HepG2 (cell line): ENCODE data around the gene NAA38. TPM values are rescaled to one million over a fixed set of nuclear protein-coding genes. Genes with fewer than 3 reads are reported as not detected.

ENCODE experiments used
- NFIC ChIP-seq: IDR thresholded peaks from 2 replicates; pipeline ENCODE4 v1.6.1; 2012; ENCODE audit warnings: mild to moderate bottlenecking, low read length, inconsistent platforms
- RXRA ChIP-seq: sonication (generic); formaldehyde crosslinking; IDR thresholded peaks from 2 replicates; pipeline ENCODE4 v1.5.1; 2020; ENCODE audit warnings: missing genetic modification reagents
- TOE1 ChIP-seq: sonication (generic); formaldehyde crosslinking; IDR thresholded peaks from 2 replicates; pipeline ENCODE4 v1.4.0; 2020; ENCODE audit warnings: mild to moderate bottlenecking, missing genetic modification reagents
- ZBTB1 ChIP-seq: sonication (generic); formaldehyde crosslinking; IDR thresholded peaks from 2 replicates; pipeline ENCODE4 v1.4.0; 2020; ENCODE audit warnings: missing genetic modification reagents, borderline replicate concordance
- ZNF333 ChIP-seq: sonication (generic); formaldehyde crosslinking; IDR thresholded peaks from 2 replicates; pipeline ENCODE4 v1.4.0; 2020; ENCODE audit warnings: mild to moderate bottlenecking, missing genetic modification reagents, borderline replicate concordance
- polyA plus RNA-seq, 8 experiments: library from polyadenylated mRNA; depleted of rRNA in 3 of 8; stranded (reverse) in 7 of 8; unstranded in 1 of 8; fragments of >200 nt; fragmentation: Illumina TruSeq in 4 of 8; extraction: Trizol in 4 of 8; gene quantifications; 2 replicates each; pipeline versions ENCODE4 v1.2.1 to v1.2.3, GENCODE V29; 2011 to 2016; ENCODE audit warnings: low read depth in 4 of 8, missing spikeins in 1 of 8, mixed read lengths in 1 of 8; ENCODE audit not compliant: insufficient read depth in 1 of 8
- total RNA-seq, 5 experiments: library from RNA; depleted of rRNA; stranded (reverse); fragments of >200 nt; fragmentation: Illumina TruSeq; extraction: Trizol; gene quantifications; 2 replicates each; pipeline ENCODE4 v1.2.3, GENCODE V29; 2016; ENCODE audit warnings: low read depth in 1 of 5
- TF ChIP-seq, protein P1 (sequence below): fragments of 450-650 bp; IDR thresholded peaks from 2 replicates; pipeline ENCODE4 v1.6.1; 2016
- TF ChIP-seq, protein P2 (sequence below): sonication (generic); formaldehyde crosslinking; IDR thresholded peaks from 2 replicates; pipeline ENCODE4 v1.4.0; 2020; ENCODE audit warnings: missing genetic modification reagents; ENCODE audit errors: not compliant biosample characterization
- TF ChIP-seq, protein P3 (sequence below): sonication (generic); formaldehyde crosslinking; IDR thresholded peaks from 2 replicates; pipeline ENCODE4 v1.4.0; 2020; ENCODE audit warnings: mild to moderate bottlenecking, missing genetic modification reagents
- TF ChIP-seq, protein P4 (sequence below): sonication (generic); formaldehyde crosslinking; IDR thresholded peaks from one replicate; pipeline ENCODE4 v1.5.1; 2020; ENCODE audit warnings: mild to moderate bottlenecking, missing genetic modification reagents; ENCODE audit errors: not compliant biosample characterization

Gene NAA38
- total and polyA plus RNA-seq, 2 of the 13 experiments (the other 11 are each of a cell fraction or from before 2014, with no cell fraction given): 46.9 to 91.6 TPM

DNA sequence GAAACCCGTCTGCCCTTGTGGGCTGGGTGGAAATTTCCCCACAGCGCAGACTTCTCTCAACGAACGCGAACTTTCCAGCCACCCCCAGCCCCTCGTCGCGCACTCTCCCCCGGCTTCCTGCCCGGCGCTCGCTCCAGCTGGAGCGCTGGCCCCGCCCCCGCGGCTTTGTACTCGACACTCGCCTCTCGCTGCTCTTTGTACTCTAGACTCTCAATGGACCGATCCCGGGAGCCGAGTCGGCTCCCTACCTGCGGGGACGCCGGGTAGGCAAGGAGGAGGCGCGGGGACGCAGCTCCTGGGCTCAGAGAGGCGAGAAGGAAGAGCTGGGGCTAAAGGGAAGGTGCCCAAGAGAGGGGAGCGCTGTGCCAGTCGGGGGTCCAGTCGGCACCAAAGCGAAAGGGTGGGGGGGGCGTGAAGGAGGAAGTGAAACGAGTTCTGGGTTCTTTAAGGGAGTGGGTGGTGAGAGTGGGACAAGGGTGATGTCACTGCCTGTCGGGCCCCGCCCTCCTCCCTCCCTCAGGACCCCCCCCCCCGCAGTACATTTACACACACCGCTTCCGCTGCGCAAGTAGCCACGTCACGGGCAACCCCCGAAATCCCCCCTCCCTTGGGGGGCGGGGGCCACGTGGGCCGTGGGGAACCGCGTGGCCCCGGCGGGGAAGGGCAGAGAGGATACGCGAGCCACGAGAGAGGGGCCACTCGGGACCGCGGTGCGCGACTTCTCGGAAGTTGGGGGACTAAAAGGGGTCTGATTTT is 13.6 kb downstream of the NAA38 start (continued):
- TF ChIP-seq, protein P1, sequence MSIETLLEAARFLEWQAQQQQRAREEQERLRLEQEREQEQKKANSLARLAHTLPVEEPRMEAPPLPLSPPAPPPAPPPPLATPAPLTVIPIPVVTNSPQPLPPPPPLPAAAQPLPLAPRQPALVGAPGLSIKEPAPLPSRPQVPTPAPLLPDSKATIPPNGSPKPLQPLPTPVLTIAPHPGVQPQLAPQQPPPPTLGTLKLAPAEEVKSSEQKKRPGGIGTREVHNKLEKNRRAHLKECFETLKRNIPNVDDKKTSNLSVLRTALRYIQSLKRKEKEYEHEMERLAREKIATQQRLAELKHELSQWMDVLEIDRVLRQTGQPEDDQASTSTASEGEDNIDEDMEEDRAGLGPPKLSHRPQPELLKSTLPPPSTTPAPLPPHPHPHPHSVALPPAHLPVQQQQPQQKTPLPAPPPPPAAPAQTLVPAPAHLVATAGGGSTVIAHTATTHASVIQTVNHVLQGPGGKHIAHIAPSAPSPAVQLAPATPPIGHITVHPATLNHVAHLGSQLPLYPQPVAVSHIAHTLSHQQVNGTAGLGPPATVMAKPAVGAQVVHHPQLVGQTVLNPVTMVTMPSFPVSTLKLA: no peak
- TF ChIP-seq ZBTB1 (CRISPR knock-in tag) (no peak), TOE1 (no peak), ZNF333 (CRISPR knock-in tag) (no peak), RXRA (CRISPR knock-in tag) (no peak), NFIC (no peak)
- TF ChIP-seq, protein P2, sequence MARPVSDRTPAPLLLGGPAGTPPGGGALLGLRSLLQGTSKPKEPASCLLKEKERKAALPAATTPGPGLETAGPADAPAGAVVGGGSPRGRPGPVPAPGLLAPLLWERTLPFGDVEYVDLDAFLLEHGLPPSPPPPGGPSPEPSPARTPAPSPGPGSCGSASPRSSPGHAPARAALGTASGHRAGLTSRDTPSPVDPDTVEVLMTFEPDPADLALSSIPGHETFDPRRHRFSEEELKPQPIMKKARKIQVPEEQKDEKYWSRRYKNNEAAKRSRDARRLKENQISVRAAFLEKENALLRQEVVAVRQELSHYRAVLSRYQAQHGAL (CRISPR knock-in tag): no peak
- TF ChIP-seq, protein P3, sequence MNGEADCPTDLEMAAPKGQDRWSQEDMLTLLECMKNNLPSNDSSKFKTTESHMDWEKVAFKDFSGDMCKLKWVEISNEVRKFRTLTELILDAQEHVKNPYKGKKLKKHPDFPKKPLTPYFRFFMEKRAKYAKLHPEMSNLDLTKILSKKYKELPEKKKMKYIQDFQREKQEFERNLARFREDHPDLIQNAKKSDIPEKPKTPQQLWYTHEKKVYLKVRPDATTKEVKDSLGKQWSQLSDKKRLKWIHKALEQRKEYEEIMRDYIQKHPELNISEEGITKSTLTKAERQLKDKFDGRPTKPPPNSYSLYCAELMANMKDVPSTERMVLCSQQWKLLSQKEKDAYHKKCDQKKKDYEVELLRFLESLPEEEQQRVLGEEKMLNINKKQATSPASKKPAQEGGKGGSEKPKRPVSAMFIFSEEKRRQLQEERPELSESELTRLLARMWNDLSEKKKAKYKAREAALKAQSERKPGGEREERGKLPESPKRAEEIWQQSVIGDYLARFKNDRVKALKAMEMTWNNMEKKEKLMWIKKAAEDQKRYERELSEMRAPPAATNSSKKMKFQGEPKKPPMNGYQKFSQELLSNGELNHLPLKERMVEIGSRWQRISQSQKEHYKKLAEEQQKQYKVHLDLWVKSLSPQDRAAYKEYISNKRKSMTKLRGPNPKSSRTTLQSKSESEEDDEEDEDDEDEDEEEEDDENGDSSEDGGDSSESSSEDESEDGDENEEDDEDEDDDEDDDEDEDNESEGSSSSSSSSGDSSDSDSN (CRISPR knock-in tag): peak; percentile 76
- TF ChIP-seq, protein P4, sequence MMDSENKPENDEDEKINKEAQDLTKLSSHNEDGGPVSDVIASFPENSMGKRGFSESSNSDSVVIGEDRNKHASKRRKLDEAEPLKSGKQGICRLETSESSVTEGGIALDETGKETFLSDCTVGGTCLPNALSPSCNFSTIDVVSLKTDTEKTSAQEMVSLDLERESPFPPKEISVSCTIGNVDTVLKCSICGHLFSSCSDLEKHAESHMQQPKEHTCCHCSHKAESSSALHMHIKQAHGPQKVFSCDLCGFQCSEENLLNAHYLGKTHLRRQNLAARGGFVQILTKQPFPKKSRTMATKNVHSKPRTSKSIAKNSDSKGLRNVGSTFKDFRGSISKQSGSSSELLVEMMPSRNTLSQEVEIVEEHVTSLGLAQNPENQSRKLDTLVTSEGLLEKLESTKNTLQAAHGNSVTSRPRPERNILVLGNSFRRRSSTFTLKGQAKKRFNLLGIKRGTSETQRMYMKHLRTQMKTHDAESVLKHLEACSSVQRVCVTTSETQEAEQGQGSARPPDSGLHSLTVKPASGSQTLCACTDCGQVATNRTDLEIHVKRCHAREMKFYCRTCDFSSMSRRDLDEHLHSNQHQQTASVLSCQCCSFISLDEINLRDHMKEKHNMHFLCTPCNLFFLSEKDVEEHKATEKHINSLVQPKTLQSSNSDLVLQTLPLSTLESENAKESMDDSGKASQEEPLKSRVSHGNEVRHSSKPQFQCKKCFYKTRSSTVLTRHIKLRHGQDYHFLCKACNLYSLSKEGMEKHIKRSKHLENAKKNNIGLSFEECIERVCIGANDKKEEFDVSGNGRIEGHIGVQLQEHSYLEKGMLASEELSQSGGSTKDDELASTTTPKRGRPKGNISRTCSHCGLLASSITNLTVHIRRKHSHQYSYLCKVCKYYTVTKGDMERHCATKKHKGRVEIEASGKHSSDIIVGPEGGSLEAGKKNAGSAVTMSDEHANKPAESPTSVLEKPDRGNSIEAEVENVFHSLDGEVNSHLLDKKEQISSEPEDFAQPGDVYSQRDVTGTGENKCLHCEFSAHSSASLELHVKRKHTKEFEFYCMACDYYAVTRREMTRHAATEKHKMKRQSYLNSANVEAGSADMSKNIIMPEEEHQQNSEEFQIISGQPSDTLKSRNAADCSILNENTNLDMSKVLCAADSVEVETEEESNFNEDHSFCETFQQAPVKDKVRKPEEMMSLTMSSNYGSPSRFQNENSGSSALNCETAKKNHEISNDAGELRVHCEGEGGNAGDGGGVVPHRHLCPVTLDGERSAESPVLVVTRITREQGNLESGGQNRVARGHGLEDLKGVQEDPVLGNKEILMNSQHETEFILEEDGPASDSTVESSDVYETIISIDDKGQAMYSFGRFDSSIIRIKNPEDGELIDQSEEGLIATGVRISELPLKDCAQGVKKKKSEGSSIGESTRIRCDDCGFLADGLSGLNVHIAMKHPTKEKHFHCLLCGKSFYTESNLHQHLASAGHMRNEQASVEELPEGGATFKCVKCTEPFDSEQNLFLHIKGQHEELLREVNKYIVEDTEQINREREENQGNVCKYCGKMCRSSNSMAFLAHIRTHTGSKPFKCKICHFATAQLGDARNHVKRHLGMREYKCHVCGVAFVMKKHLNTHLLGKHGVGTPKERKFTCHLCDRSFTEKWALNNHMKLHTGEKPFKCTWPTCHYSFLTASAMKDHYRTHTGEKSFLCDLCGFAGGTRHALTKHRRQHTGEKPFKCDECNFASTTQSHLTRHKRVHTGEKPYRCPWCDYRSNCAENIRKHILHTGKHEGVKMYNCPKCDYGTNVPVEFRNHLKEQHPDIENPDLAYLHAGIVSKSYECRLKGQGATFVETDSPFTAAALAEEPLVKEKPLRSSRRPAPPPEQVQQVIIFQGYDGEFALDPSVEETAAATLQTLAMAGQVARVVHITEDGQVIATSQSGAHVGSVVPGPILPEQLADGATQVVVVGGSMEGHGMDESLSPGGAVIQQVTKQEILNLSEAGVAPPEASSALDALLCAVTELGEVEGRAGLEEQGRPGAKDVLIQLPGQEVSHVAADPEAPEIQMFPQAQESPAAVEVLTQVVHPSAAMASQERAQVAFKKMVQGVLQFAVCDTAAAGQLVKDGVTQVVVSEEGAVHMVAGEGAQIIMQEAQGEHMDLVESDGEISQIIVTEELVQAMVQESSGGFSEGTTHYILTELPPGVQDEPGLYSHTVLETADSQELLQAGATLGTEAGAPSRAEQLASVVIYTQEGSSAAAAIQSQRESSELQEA (CRISPR knock-in tag): peak; percentile 55
